ENCODE data around the gene SMARCB1.

DNA sequence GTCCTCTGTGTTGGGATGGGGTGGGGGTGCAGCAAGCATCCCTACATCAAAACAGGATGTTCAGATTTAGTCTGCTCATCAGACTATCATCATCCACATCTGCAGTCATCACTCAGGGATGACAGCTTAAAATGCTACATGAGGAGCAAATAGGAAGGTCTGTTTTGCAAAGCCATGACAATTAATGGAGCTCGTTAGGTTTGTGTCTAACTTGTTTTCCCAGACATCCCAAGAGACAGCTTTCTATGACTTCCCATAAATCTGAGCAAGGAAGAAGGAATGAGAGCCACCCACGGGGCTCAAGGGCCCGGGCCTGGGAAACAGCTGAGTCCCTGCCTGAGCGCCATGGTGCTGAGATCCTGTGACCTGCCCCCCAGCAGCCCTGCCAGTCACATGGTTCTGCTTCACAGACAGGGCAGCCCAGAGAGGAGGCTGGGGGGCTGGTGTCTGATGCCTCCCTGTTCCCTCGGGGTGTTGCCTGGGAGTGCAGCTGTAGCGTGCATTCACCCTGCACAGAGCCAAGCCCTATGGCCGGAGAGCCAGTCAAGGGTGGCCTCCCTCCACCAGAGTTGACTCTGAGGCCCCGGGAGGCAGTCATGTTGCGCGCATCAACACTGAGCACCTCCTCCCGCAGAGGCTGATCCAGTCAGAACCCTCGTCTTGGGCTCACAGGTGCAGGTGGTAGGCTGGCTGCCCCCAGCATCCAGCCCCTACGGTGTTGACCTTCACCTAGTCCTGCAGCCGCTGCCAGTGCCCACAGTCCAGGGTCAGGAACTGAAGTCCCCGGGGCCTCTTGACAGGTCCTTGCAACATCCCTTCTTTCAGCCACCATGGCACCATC lies 40.0 kb downstream of the SMARCB1 start:
- TF ChIP-seq, protein P1, sequence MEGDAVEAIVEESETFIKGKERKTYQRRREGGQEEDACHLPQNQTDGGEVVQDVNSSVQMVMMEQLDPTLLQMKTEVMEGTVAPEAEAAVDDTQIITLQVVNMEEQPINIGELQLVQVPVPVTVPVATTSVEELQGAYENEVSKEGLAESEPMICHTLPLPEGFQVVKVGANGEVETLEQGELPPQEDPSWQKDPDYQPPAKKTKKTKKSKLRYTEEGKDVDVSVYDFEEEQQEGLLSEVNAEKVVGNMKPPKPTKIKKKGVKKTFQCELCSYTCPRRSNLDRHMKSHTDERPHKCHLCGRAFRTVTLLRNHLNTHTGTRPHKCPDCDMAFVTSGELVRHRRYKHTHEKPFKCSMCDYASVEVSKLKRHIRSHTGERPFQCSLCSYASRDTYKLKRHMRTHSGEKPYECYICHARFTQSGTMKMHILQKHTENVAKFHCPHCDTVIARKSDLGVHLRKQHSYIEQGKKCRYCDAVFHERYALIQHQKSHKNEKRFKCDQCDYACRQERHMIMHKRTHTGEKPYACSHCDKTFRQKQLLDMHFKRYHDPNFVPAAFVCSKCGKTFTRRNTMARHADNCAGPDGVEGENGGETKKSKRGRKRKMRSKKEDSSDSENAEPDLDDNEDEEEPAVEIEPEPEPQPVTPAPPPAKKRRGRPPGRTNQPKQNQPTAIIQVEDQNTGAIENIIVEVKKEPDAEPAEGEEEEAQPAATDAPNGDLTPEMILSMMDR (IDR thresholded peaks at IDR 0.05): no peak
- no peak for TF ChIP-seq POLR2A (IDR thresholded peaks at IDR 0.05)
- TF ChIP-seq POLR2AphosphoS5 (IDR thresholded peaks at IDR 0.05): no peak

All from sigmoid colon (tissue), 4 donors.